Nephron progenitor cell (in vitro differentiated cells): Measurements from ENCODE around the gene IL10.
A peak's percentile ranks its signal among the peaks of the same experiment; 100 is the strongest.
"Not testable (repeated sequence)": the region's sequence is repeated elsewhere in the genome, so short reads cannot be mapped to it uniquely, and the experiment has no call there.

Experiments
- DNase-seq: peaks from one replicate; pipeline ENCODE4 v3.0.0; 2021
- H3K27ac Mint-ChIP-seq: 2 replicates; pipeline ENCODE4 v1.8.0; 2021; ENCODE audit warnings: mild to moderate bottlenecking, moderate library complexity, mixed read lengths
- H3K27me3 Mint-ChIP-seq: 2 replicates; pipeline ENCODE4 v1.8.0; 2021; ENCODE audit warnings: mild to moderate bottlenecking, low read depth, mixed read lengths; ENCODE audit not compliant: poor library complexity
- H3K36me3 Mint-ChIP-seq: 2 replicates; pipeline ENCODE4 v1.8.0; 2021; ENCODE audit warnings: low read depth, mixed read lengths
- H3K4me1 Mint-ChIP-seq: 2 replicates; pipeline ENCODE4 v1.8.0; 2021; ENCODE audit warnings: mixed read lengths
- H3K4me3 Mint-ChIP-seq: 2 replicates; pipeline ENCODE4 v1.8.0; 2021; ENCODE audit warnings: mild to moderate bottlenecking, moderate library complexity, mixed read lengths
- H3K9me3 Mint-ChIP-seq: 2 replicates; pipeline ENCODE4 v1.8.0; 2021; ENCODE audit warnings: mild to moderate bottlenecking, moderate library complexity, mixed read lengths
- CTCF ChIP-seq: fragments of 200-600 bp; sonication (generic); IDR thresholded peaks from 2 replicates; pipeline ENCODE4 v1.5.0; 2021; ENCODE audit warnings: antibody characterized with exemption

The IL10 gene

GRCh38 chr1:206768472-206769303 lies 3.6 kb downstream of the IL10 start:
- Mint-ChIP-seq H3K36me3 (no peaks in the 10 kb centered on the region), H3K27ac (no peak overlapping the region), H3K27me3 (peaks cover 22% of the 10 kb centered on the region), H3K9me3 (peaks cover 7% of the 10 kb centered on the region), H3K4me3 (no peak overlapping the region), H3K4me1 (peaks cover 69% of the 10 kb centered on the region)
- no peak for TF ChIP-seq CTCF
- no peak for DNase-seq

- no peak for TF ChIP-seq CTCF
- Mint-ChIP-seq H3K4me3 (no peak overlapping the region), H3K27me3 (peaks cover 21% of the 10 kb centered on the region), H3K36me3 (no peaks in the 10 kb centered on the region), H3K9me3 (peaks cover 13% of the 10 kb centered on the region), H3K27ac (no peak overlapping the region), H3K4me1 (peaks cover 56% of the 10 kb centered on the region)
- peak; percentile 30 for DNase-seq
These were observed 5.9 kb downstream of the IL10 start for GRCh38 chr1:206766251-206766856.

- DNase-seq, H3K36me3 Mint-ChIP-seq, H3K4me3 Mint-ChIP-seq, H3K27ac Mint-ChIP-seq: not testable (repeated sequence)
- H3K4me1 Mint-ChIP-seq: peaks cover 53% of the 10 kb centered on the region
- peaks cover 17% of the 10 kb centered on the region for H3K27me3 Mint-ChIP-seq
- H3K9me3 Mint-ChIP-seq: peaks cover 13% of the 10 kb centered on the region
These were observed 6.5 kb downstream of the IL10 start for GRCh38 chr1:206765771-206766170.

- Mint-ChIP-seq H3K9me3 (peaks cover 13% of the 10 kb centered on the region), H3K4me1 (peaks cover 24% of the 10 kb centered on the region), H3K27me3 (peaks cover 14% of the 10 kb centered on the region)
- H3K36me3 Mint-ChIP-seq, DNase-seq, H3K4me3 Mint-ChIP-seq, H3K27ac Mint-ChIP-seq: not testable (repeated sequence)
These were observed 9.4 kb downstream of the IL10 start for GRCh38 chr1:206762741-206763364.

GRCh38 chr1:206761159-206761768 lies 11.0 kb downstream of the IL10 start:
- Mint-ChIP-seq H3K36me3 (no peaks in the 10 kb centered on the region), H3K4me1 (peaks cover 12% of the 10 kb centered on the region), H3K4me3 (no peak overlapping the region)

GRCh38 chr1:206760590-206760989 lies 11.7 kb downstream of the IL10 start:
- no peak for TF ChIP-seq CTCF
- H3K4me1 Mint-ChIP-seq: peaks cover 5% of the 10 kb centered on the region
- H3K4me3 Mint-ChIP-seq: no peak overlapping the region
- H3K27me3 Mint-ChIP-seq: peaks cover 6% of the 10 kb centered on the region
- peaks cover 18% of the 10 kb centered on the region for H3K9me3 Mint-ChIP-seq
- no peak overlapping the region for H3K27ac Mint-ChIP-seq
- DNase-seq: no peak
- H3K36me3 Mint-ChIP-seq: no peaks in the 10 kb centered on the region

More at GRCh38 chr1:206761159-206761768, 11.0 kb downstream of the IL10 start:
- Mint-ChIP-seq H3K27ac (peak overlapping the region; percentile 66), H3K27me3 (peaks cover 11% of the 10 kb centered on the region), H3K9me3 (peaks cover 15% of the 10 kb centered on the region)
- TF ChIP-seq CTCF: no peak
- no peak for DNase-seq
